Measurements from ENCODE around the gene IQSEC2. TPM values are rescaled to one million over a fixed set of nuclear protein-coding genes. Genes with fewer than 3 reads are reported as not detected.

The IQSEC2 gene
- total RNA-seq, 1 donor from 2014 or later, result 11.6 TPM

DNA sequence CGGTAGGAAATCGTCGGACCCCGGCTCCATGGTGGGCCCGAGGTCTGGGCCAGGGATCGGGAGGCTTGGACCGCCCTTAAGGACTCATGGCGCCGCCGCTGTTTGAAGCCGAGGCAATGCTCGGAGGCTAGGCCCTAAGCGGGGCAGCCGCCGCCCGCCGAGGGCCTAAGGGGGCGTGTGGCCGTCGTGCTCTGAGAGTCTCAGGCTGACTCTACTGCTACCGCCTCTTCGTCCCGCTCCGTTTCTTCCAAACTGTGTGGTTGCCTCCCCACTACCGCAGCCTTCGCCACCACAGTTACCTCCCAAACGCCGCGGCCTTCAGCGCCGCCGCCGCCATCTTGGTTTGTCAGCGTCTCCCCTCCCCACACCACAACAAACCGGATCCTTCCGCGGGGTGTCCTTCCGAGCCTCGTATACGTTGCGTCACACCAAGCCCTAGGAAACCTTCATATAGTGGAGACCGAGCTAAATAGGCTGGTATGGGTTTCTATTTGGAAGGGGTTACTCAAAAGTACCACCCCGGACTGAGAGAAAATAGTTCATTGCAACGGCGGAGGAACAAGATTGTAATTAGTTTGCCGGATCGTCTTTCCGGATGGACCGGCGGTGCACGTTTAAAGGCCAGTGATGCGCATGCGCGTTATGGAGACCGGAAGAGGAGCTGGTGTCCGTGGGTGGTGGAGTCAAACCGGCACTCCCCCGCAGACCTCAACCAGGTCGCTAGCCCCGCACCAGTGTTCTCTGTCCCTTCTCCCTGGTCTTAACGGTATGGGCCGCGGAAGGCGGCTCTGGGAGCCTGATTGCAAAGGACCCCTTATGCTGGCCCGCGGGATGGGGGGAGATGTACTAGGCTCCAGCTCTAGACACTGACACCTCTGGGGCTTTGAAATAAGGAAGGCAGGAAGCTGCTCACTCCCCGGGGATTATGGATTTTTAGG, 56.3 kb downstream of the IQSEC2 start, which contains the start of gene KDM5C:
KDM5C (minus strand) TSS at position 348 of the 938 bp plus-strand sequence; CDS start at position 30, 318 bp downstream.
- intact Hi-C loops (cut with DNase I), result loop anchor here (5.0 to 10.0 kb wide), 2 partner anchors 130 to 197 kb away; partner anchors contain the start of genes KANTR, RIBC1 and SMC1A

DNA sequence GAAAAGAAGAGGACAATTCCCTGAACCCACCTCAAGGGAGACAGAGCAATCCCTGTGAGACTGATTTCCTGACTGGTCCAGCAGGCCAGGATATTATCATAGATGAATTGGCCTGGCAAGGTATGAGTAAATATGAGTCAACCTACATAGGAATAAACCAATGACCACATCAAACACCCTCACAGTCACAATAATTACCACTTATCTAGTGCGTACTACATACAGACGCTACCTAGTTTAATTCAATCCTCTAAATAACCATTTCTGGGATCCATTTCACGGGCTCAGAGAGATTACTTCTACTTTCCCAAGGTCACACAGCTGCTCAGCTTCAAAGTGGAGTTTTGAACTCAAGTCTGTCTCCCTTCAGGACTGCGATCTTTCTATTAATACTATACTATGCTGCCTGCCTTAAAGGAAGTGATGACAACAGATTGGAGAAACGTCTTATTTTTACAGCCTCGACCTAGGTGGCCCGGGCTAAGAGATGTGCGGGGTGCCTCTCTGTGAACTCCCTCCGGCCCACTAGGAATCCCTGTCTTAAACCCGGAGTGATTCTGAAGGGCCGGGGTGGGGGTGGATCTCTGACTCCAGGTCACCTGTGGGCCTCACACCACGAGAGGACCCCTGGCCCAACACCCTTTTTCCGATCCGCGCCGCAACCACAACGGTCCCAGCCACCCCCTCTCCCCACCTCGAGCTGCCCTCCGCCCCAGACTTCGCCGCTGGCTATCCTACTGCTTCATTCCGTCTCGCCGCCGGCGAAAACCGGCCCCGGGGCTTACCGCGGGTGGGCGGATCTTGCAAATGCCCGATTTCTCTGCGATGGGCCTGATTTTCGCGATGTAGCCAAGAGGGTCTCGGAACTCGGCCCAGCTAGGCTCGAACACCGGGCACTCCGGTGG, 57.2 kb downstream of the IQSEC2 start:
- peak; percentile 74 for DNase-seq (ENCODE audit: low spot score)
- intact Hi-C loops (cut with DNase I), result loop anchor here (10.0 kb wide), 1 partner anchor 129 kb away; the partner anchor contains the start of gene KANTR

More for the DNA sequence above, 56.3 kb downstream of the IQSEC2 start, which contains the start of gene KDM5C:
- peak; percentile 97 for DNase-seq (ENCODE audit: low spot score)

DNA sequence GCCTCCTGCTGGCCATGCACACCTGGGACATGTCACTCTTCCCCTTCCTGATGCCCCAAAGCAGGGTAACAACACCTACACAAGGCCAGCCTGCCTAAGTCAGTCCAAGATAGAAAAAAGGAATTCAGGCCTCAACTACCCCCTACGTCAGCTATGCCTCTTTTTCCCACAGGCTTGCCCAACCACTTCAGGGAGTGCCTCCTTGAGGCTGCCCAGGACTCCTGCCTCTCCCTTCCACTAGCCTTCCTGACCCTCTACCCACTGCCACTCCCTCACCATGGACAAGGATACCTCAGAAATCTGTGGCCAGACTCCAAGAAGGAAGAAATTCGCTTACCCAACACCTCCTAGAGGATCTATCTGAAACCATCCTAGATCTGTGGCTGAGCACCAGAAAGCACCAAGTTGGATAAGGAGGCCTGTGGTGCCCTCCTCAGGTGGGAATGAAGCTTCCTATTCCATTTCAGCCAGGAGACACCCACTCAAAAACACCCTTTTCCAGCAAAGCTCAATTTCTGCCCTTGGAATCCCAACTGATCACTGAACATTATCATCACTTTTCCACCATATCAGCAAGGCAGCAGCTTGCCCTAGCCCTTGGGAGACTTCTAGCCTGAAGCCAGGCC, 58.2 kb downstream of the IQSEC2 start:
- DNase-seq (ENCODE audit: low spot score), result no peak
- intact Hi-C loops (cut with DNase I), result loop anchor here (10.0 kb wide), 1 partner anchor 128 kb away; the partner anchor contains the start of gene KANTR

Other genes with a start within 250 kb of the IQSEC2 start
- gene GPR173, start 232.8 kb downstream of the IQSEC2 start, total RNA-seq, result 3.2 TPM
- gene TSPYL2, start 199.2 kb downstream of the IQSEC2 start, total RNA-seq, result 34.2 TPM
- gene KANTR, start 187.4 kb downstream of the IQSEC2 start, total RNA-seq, result 7.2 TPM
- gene KDM5C, start 56.4 kb downstream of the IQSEC2 start, total RNA-seq, result 57.7 TPM
- 50.8 TPM for gene SMC1A, start 141.1 kb upstream of the IQSEC2 start, total RNA-seq
- gene RIBC1, start 141.3 kb upstream of the IQSEC2 start, total RNA-seq, result 0.81 TPM
- gene HSD17B10, start 152.8 kb upstream of the IQSEC2 start, total RNA-seq, result 85.2 TPM